ENCODE data around the gene CLDN22. TPM values are rescaled to one million over a fixed set of nuclear protein-coding genes. Genes with fewer than 3 reads are reported as not detected.

CLDN22 gene
- total RNA-seq, 4 donors from 2014 or later: not detected

GRCh38 chr4:183327827-183328226 lies 7.8 kb upstream of the CLDN22 start:
- TF ChIP-seq, protein P1, sequence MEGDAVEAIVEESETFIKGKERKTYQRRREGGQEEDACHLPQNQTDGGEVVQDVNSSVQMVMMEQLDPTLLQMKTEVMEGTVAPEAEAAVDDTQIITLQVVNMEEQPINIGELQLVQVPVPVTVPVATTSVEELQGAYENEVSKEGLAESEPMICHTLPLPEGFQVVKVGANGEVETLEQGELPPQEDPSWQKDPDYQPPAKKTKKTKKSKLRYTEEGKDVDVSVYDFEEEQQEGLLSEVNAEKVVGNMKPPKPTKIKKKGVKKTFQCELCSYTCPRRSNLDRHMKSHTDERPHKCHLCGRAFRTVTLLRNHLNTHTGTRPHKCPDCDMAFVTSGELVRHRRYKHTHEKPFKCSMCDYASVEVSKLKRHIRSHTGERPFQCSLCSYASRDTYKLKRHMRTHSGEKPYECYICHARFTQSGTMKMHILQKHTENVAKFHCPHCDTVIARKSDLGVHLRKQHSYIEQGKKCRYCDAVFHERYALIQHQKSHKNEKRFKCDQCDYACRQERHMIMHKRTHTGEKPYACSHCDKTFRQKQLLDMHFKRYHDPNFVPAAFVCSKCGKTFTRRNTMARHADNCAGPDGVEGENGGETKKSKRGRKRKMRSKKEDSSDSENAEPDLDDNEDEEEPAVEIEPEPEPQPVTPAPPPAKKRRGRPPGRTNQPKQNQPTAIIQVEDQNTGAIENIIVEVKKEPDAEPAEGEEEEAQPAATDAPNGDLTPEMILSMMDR (IDR thresholded peaks at IDR 0.05; ENCODE audit: low read depth): no peak

- TF ChIP-seq, protein P1 (IDR thresholded peaks at IDR 0.05; ENCODE audit: low read depth): no peak
Measured at GRCh38 chr4:183326853-183327252, 6.8 kb upstream of the CLDN22 start.

DNA sequence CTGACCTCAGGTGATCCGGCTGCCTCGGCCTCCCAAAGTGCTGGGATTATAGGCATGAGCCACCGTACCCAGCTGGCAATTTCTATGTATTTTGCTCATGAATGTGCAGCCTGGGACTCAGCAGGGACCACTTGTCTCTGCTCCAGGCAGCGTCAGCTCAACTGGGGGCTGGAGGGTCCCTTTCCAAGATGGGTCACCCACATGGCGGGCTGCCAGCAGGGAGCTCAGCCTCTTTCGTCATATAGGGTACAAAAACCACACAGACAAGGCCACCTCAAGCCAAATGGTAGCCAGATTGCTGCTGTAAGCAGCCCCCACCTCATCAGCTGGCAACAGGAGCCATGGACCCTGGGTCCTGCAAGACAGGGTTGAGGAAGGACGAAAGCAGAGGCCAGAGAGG lies 4.5 kb upstream of the CLDN22 start:
- TF ChIP-seq, protein P1 (IDR thresholded peaks at IDR 0.05; ENCODE audit: low read depth): no peak

DNA sequence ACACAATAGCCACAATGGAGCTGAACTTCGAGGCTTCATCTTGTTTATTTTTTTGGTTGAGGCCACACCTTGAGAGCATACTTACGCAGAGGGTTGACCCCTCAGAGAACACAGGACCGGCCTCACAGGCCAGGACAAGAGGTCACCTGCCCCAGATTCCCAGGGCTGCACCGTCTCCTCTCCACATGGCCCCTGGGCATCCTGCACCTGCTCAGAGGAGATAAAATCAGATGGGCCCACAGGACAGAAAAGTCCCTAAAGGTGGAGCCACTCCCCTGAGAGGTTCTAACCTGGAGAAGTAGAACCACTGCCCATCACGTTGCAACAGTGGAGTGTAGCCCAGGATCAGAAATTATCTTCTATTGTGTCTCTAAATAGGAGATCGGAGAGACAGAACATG lies 3.2 kb upstream of the CLDN22 start:
- TF ChIP-seq, protein P1 (IDR thresholded peaks at IDR 0.05; ENCODE audit: low read depth): no peak

DNA sequence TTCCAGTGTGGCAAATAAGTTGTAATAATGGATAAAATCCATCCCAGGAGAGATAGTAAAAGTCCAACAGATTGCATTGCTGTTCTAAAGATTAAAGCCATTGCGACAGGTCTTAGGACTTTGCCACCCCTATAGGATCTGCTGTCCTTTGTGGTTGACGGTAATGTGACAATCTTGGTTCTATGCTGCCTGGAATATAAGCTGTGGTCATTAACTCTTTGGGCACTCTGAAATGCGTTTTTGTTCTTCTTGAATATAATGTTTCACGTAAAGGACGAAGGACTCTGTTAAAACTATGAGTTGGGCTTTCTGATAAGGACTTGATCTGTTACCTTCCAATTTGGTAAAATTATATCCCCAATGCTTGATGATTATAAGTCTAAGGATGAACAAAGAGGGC lies 2.2 kb upstream of the CLDN22 start, which contains the start of gene CLDN24:
Gene CLDN24, minus strand, starts transcription at position 101 of the 400 bp plus-strand sequence. Its CDS starts 0 bp downstream, at position 101.
- TF ChIP-seq, protein P1 (IDR thresholded peaks at IDR 0.05; ENCODE audit: low read depth): no peak

GRCh38 chr4:183321516-183321915 lies 1.4 kb upstream of the CLDN22 start:
- TF ChIP-seq, protein P1 (IDR thresholded peaks at IDR 0.05; ENCODE audit: low read depth): no peak

GRCh38 chr4:183321079-183321478 lies 1.0 kb upstream of the CLDN22 start:
- TF ChIP-seq, protein P1 (IDR thresholded peaks at IDR 0.05; ENCODE audit: low read depth): no peak

All from subcutaneous adipose tissue (tissue), 4 donors.